ENCODE measurements around the gene HLA-DQB1.

GRCh38 chr6:32645047-32645703, 21.3 kb downstream of the HLA-DQB1 start:
- TF ChIP-seq CTCF (conservative IDR thresholded peaks at IDR 0.05; ENCODE audit: low read length), result no peak
- no peak for TF ChIP-seq EZH2phosphoT487 (IDR thresholded peaks at IDR 0.05; ENCODE audit: borderline replicate concordance)

Measured in Loucy (cell line).